GM12872 (cell line): ENCODE data around the gene GDPD5.

ENCODE experiments used
- CTCF ChIP-seq: IDR thresholded peaks from 3 replicates; pipeline ENCODE4 v1.5.1; 2011; ENCODE audit warnings: low read depth, mild to moderate bottlenecking, low read length, moderate library complexity; ENCODE audit not compliant: insufficient read depth

The GDPD5 gene

GRCh38 chr11:75510723-75511019, 15.1 kb downstream of the GDPD5 start:
- TF ChIP-seq CTCF = no peak

- no peak for TF ChIP-seq CTCF
Observed at GRCh38 chr11:75510004-75510722, 15.6 kb downstream of the GDPD5 start.

- TF ChIP-seq CTCF = no peak
Observed at GRCh38 chr11:75509020-75509720, 16.6 kb downstream of the GDPD5 start.

- no peak for TF ChIP-seq CTCF
Observed at GRCh38 chr11:75508051-75508561, 17.6 kb downstream of the GDPD5 start.

GRCh38 chr11:75507571-75507970, 18.2 kb downstream of the GDPD5 start:
- no peak for TF ChIP-seq CTCF

GRCh38 chr11:75506827-75507226, 18.9 kb downstream of the GDPD5 start:
- no peak for TF ChIP-seq CTCF

- TF ChIP-seq CTCF = no peak
Observed at GRCh38 chr11:75505916-75506692, 19.6 kb downstream of the GDPD5 start.
